ENCODE results near the gene ZNF273. TPM values are rescaled to one million over a fixed set of nuclear protein-coding genes. Genes with fewer than 3 reads are reported as not detected.
"Not testable (repeated sequence)": the region's sequence is repeated elsewhere in the genome, so short reads cannot be mapped to it uniquely, and the experiment has no call there.

Gene ZNF273
- 9.6 TPM for total RNA-seq (ENCODE audit: unreplicated experiment)
- long read RNA-seq, partial matches to known transcripts: 0 of 4 reads
- long read RNA-seq, other reads (novel, unspliced or antisense): 3 of 4 reads

DNA sequence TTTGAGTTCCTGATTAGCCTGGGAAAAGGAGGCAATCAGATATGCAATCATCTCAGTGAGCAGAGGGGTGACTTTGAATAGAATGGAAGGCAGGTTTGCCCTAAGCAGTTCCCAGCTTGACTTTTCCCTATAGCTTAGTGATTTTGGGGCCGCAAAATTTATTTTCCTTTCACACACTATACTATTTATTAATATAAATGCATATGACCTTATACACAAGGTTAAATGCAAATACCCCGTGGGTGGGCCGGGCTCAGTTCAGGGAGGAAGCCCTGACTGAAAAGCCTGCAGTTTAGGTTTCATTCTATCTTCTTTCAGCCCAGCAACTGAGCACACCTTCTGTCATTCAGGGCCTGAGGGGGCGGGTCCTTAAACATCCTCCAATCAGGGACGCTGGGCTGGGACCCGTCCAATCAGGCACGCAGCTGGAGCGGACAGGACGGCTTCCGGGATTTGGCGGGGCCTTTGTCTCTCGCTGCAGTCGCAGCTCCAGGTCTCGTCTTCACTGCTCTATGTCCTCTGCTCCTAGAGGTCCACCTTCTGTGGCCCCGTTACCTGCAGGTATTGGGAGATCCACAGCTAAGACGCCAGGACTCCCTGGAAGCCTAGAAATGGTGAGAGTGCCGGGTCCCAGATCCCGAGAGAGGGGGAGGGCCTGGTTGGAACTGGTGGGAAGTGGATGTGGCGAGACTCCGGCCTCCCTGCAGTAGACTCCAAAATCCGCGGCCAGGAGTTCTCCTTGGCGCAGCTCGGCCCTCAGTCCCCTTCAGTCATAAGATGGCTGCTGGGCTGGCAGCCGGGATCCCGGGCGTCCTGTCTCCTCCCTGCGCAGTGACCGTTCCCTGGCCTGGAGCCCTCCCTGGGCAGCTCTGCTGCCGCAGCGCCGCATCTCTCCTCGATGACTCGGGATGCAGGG, at the start of gene ZNF273:
Gene ZNF273, plus strand, starts transcription at position 468 of the 916 bp plus-strand sequence. Its CDS starts 45 bp downstream, at position 513.
- H3K27ac Mint-ChIP-seq (ENCODE audit: unreplicated experiment): peak within 1 kb of the TSS; percentile 99
- DNase-seq: peak; percentile 93
- peaks cover 2% of the 10 kb centered on the region for H3K9me3 Mint-ChIP-seq (ENCODE audit: unreplicated experiment)
- peaks cover 20% of the 10 kb centered on the region for H3K4me1 Mint-ChIP-seq (ENCODE audit: low read depth, unreplicated experiment)
- no peaks in the 10 kb centered on the region for H3K36me3 Mint-ChIP-seq (ENCODE audit: unreplicated experiment)
- H3K4me3 Mint-ChIP-seq (ENCODE audit: unreplicated experiment): peak within 1 kb of the TSS; percentile 98
- no peak for TF ChIP-seq CTCF (IDR thresholded peaks at IDR 0.05; ENCODE audit: partially characterized antibody, unreplicated experiment)
- peaks cover 4% of the 10 kb centered on the region for H3K27me3 Mint-ChIP-seq (ENCODE audit: unreplicated experiment)

DNA sequence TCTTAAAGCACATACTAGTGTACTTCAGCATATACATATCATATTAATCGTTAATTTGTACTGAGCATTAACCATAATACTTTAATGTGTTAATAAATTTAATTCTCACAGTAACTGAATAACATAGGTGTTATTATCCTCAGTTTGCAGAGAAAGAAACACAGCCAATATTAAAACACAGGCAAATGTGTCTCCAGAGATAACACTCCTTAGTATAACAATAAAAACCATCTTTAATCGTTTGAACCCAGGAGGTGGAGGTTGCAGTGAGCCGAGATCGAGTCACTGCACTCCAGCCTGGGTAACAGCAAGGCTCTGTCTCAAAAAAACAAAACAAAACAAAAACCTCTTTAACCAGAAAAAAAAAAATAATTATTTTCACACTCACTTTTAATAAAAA, 49.4 kb upstream of the ZNF273 start:
- Mint-ChIP-seq H3K4me3 (ENCODE audit: unreplicated experiment) (no peak overlapping the region), H3K27ac (ENCODE audit: unreplicated experiment) (no peak overlapping the region), H3K9me3 (ENCODE audit: unreplicated experiment) (no peaks in the 10 kb centered on the region), H3K36me3 (ENCODE audit: unreplicated experiment) (no peaks in the 10 kb centered on the region), H3K27me3 (ENCODE audit: unreplicated experiment) (no peaks in the 10 kb centered on the region), H3K4me1 (ENCODE audit: low read depth, unreplicated experiment) (peaks cover 3% of the 10 kb centered on the region)
- DNase-seq: no peak
- no peak for TF ChIP-seq CTCF (IDR thresholded peaks at IDR 0.05; ENCODE audit: partially characterized antibody, unreplicated experiment)

DNA sequence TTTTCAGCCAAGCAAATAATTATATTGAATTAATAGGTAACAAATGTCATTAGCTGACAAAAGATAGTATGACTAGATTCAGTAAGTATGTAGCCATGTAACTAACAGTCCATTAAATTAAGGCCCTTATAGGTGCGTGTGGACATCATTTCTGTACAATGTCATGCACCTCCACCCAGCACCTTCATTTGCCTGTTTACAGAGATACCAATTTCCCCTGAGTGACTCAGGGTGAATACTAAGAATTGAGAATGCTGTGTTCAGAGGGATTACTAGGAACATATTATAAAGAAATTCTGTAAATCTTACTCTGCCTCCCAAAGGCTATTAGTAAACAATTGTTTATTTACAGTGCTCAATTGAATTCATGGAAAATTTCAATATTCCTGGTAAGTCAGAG, 48.1 kb upstream of the ZNF273 start:
- H3K27me3 Mint-ChIP-seq (ENCODE audit: unreplicated experiment): no peaks in the 10 kb centered on the region
- no peak for TF ChIP-seq CTCF (IDR thresholded peaks at IDR 0.05; ENCODE audit: partially characterized antibody, unreplicated experiment)
- no peaks in the 10 kb centered on the region for H3K36me3 Mint-ChIP-seq (ENCODE audit: unreplicated experiment)
- DNase-seq: no peak
- no peaks in the 10 kb centered on the region for H3K9me3 Mint-ChIP-seq (ENCODE audit: unreplicated experiment)
- H3K4me3 Mint-ChIP-seq (ENCODE audit: unreplicated experiment): no peak overlapping the region
- H3K4me1 Mint-ChIP-seq (ENCODE audit: low read depth, unreplicated experiment): no peaks in the 10 kb centered on the region
- H3K27ac Mint-ChIP-seq (ENCODE audit: unreplicated experiment): no peak overlapping the region

- TF ChIP-seq CTCF (IDR thresholded peaks at IDR 0.05; ENCODE audit: partially characterized antibody, unreplicated experiment): no peak
- Mint-ChIP-seq H3K4me1 (ENCODE audit: low read depth, unreplicated experiment) (no peaks in the 10 kb centered on the region), H3K27ac (ENCODE audit: unreplicated experiment) (no peak overlapping the region), H3K27me3 (ENCODE audit: unreplicated experiment) (no peaks in the 10 kb centered on the region), H3K4me3 (ENCODE audit: unreplicated experiment) (no peak overlapping the region), H3K9me3 (ENCODE audit: unreplicated experiment) (peaks cover 4% of the 10 kb centered on the region), H3K36me3 (ENCODE audit: unreplicated experiment) (no peaks in the 10 kb centered on the region)
- no peak for DNase-seq
Observed at GRCh38 chr7:64863021-64863420, 40.1 kb upstream of the ZNF273 start.

DNA sequence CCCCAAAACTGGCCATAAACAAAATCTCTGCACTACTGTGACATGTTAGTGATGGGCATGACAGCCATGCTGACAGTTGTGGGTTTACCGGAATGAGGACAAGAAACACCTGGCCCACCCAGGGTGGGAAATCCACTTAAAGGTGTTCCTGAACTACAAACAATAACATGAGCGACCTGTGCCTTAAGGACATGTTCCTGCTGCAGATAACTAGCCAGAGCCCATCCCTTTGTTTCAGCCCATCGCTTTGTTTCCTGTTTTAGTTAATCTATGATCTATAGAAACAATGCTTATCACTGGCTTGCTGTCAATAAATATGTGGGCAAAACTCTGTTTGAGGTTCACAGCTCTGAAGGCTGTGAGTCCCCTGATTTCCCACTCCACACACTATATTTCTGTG, 39.5 kb upstream of the ZNF273 start:
- H3K27ac Mint-ChIP-seq (ENCODE audit: unreplicated experiment); H3K27me3 Mint-ChIP-seq (ENCODE audit: unreplicated experiment); H3K9me3 Mint-ChIP-seq (ENCODE audit: unreplicated experiment); H3K36me3 Mint-ChIP-seq (ENCODE audit: unreplicated experiment); H3K4me3 Mint-ChIP-seq (ENCODE audit: unreplicated experiment); H3K4me1 Mint-ChIP-seq (ENCODE audit: low read depth, unreplicated experiment); DNase-seq: not testable (repeated sequence)
